ENCODE data around the gene GET4.

DNA sequence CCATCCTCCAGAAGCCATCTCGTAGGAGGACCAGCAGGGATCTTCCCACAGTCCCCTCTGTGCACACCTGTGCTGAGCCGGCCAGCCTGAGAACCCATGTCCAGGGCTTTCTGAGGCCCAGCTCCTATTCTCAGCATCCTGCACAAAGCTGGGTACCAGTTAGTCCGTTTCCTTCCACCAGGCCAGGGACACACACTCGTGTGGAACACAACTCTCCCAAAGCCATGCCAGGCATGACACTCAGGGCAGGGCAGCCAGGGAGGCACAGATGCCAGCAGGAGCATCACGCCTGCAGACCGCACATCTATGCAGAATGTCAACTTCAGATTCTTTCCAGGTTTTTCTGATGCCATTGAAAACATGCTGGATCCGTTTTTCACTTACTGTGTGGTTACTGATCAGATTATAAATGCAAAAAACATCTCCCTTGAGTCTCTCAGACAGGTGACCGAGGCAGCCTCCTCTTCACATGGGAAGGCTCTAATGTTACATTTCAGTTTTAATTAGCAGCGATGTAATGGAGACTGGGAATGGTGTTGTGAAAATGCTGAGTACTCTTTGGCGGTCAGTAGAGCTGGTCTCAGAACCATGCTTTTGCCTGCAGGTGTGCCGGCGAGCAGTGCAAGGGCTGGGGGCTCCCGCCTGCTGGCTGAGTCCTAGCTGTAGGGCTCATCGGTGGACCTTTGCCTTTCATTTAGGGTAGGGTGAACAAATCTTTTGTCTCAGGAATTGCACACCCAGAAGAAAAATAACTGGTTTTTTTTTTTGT lies 47.4 kb upstream of the GET4 start:
- TF ChIP-seq, protein P1, sequence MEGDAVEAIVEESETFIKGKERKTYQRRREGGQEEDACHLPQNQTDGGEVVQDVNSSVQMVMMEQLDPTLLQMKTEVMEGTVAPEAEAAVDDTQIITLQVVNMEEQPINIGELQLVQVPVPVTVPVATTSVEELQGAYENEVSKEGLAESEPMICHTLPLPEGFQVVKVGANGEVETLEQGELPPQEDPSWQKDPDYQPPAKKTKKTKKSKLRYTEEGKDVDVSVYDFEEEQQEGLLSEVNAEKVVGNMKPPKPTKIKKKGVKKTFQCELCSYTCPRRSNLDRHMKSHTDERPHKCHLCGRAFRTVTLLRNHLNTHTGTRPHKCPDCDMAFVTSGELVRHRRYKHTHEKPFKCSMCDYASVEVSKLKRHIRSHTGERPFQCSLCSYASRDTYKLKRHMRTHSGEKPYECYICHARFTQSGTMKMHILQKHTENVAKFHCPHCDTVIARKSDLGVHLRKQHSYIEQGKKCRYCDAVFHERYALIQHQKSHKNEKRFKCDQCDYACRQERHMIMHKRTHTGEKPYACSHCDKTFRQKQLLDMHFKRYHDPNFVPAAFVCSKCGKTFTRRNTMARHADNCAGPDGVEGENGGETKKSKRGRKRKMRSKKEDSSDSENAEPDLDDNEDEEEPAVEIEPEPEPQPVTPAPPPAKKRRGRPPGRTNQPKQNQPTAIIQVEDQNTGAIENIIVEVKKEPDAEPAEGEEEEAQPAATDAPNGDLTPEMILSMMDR (IDR thresholded peaks at IDR 0.05 in 2 of 3, conservative IDR thresholded peaks at IDR 0.05 in 1 of 3; ENCODE audit: borderline replicate concordance in 1 of 3, insufficient read depth in 1 of 3, low read depth in 2 of 3, low read length in 2 of 3): no peak
- no peak for TF ChIP-seq POLR2A (IDR thresholded peaks at IDR 0.05; ENCODE audit: borderline replicate concordance, extremely low read depth, insufficient read depth, insufficient read length)
- TF ChIP-seq SIN3A (IDR thresholded peaks at IDR 0.05; ENCODE audit: low read depth): no peak
- TF ChIP-seq, protein P2, sequence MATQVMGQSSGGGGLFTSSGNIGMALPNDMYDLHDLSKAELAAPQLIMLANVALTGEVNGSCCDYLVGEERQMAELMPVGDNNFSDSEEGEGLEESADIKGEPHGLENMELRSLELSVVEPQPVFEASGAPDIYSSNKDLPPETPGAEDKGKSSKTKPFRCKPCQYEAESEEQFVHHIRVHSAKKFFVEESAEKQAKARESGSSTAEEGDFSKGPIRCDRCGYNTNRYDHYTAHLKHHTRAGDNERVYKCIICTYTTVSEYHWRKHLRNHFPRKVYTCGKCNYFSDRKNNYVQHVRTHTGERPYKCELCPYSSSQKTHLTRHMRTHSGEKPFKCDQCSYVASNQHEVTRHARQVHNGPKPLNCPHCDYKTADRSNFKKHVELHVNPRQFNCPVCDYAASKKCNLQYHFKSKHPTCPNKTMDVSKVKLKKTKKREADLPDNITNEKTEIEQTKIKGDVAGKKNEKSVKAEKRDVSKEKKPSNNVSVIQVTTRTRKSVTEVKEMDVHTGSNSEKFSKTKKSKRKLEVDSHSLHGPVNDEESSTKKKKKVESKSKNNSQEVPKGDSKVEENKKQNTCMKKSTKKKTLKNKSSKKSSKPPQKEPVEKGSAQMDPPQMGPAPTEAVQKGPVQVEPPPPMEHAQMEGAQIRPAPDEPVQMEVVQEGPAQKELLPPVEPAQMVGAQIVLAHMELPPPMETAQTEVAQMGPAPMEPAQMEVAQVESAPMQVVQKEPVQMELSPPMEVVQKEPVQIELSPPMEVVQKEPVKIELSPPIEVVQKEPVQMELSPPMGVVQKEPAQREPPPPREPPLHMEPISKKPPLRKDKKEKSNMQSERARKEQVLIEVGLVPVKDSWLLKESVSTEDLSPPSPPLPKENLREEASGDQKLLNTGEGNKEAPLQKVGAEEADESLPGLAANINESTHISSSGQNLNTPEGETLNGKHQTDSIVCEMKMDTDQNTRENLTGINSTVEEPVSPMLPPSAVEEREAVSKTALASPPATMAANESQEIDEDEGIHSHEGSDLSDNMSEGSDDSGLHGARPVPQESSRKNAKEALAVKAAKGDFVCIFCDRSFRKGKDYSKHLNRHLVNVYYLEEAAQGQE (IDR thresholded peaks at IDR 0.05; ENCODE audit: low read depth): no peak
- no peak for TF ChIP-seq EZH2phosphoT487 (IDR thresholded peaks at IDR 0.05; ENCODE audit: borderline replicate concordance)
- no peak for TF ChIP-seq POLR2AphosphoS5 (IDR thresholded peaks at IDR 0.05; ENCODE audit: low read depth, low read length)
- no peak for TF ChIP-seq EZH2 (IDR thresholded peaks at IDR 0.05)
- no peak for TF ChIP-seq CEBPB (IDR thresholded peaks at IDR 0.05; ENCODE audit: low read depth)
- TF ChIP-seq RAD21 (IDR thresholded peaks at IDR 0.05; ENCODE audit: low read depth): no peak
- no peak for TF ChIP-seq ZNF274 (IDR thresholded peaks at IDR 0.05; ENCODE audit: low read depth, low read length)
- no peak for TF ChIP-seq SP1 (IDR thresholded peaks at IDR 0.05; ENCODE audit: low read depth)
